ENCODE data around the gene GRAMD1B.

Gene GRAMD1B

GRCh38 chr11:123429913-123430720 lies at the start of gene GRAMD1B:
GRAMD1B (plus strand) TSS chr11:123430269; CDS start chr11:123430793, 524 bp downstream.
- DNase-seq: peak; percentile 67

- DNase-seq: no peak
Measured at GRCh38 chr11:123381149-123381548, 48.9 kb upstream of the GRAMD1B start.

GRCh38 chr11:123381817-123382554 lies 48.1 kb upstream of the GRAMD1B start:
- no peak for DNase-seq

DNA sequence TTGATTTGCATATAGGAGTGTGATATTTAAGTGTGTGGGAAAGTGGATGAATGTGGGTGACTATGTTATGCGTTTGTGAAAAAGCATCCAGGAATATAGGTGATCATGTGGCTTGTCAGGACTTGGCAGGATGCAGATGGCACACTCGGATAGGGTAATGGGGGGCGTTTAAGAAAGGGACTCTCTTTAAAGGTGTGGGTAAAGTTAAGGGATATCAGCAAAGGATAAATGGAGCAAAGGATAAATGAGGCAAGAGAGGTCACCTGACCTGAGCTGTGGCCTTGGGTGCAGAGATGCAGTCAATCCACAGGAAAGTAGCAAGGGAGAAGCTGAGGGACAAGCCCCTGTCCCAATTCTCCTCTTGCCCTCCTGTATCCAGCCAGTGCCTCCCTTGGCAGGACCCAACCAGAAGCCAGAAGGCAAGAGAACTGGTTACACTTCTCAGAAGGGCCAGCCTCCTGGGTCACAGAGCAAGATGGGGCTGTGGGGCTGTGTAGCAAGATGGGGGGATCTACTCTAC lies 47.5 kb upstream of the GRAMD1B start:
- no peak for DNase-seq

GRCh38 chr11:123384116-123384515 lies 46.0 kb upstream of the GRAMD1B start:
- DNase-seq: no peak

- DNase-seq: no peak
Measured at GRCh38 chr11:123386796-123387510, 43.1 kb upstream of the GRAMD1B start.

- no peak for DNase-seq
Measured at GRCh38 chr11:123388640-123389039, 41.4 kb upstream of the GRAMD1B start.

DNA sequence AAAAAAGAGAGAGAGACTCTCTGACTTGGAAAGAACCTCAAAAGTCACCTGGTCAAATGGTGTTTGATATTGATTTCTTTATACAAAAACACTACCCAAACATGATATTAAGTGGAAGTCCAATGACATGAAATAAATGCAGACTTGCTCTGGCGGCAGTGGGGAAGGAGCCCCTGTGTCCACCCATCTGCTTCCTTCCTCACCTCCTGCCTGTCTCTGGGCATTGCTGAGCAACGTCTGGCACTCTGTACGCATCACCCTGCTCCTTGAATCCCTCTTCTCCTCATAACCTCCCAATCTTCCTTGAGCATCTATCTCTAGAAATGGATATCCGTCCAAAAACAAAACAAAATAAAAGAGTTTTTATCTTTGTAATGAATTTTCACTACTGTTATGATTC lies 39.9 kb upstream of the GRAMD1B start:
- DNase-seq: no peak

GRCh38 chr11:123391646-123392348 lies 38.3 kb upstream of the GRAMD1B start:
- DNase-seq: no peak

DNA sequence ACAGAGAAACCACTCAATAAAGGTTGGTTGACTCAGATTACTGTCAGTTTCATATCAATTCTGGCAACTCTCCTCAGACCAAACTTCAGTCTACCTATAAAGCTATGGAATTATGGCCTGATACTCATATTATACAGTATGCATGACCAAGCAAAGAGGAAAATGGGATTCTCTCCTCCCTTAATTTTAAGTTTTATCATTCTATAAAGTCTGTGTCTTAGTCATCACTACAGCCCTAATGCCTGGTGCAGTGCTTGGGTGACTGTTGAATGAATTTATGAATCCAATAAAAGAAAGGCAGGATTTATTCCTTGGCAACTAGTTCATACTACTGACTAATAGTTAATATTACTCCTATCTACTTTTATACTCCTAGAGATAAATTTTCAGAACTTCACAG lies 37.6 kb upstream of the GRAMD1B start:
- DNase-seq: no peak

GRCh38 chr11:123392844-123393243 lies 37.2 kb upstream of the GRAMD1B start:
- no peak for DNase-seq

- no peak for DNase-seq
Measured at GRCh38 chr11:123393312-123393927, 36.6 kb upstream of the GRAMD1B start.

DNA sequence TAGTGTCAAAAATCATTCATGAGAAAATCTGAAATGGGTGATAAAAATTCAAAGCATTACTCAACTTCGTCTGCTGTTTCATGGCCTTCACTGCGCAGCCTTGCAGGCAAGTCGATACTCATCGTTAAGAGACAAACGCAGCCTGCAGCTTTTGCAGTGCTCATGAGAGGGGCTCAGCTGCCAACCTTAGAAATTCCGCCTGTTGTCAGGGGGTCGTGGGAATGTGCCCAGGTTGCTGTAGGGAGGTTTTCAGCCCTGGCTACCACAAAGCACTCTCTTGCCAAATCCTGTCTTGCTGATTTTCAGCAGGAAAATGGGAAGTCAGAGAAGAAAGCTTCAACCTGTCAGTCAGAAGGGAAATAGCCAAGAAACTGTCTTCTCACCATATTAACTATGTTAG lies 25.4 kb upstream of the GRAMD1B start:
- no peak for DNase-seq

- no peak for DNase-seq
Measured at GRCh38 chr11:123405123-123405592, 24.9 kb upstream of the GRAMD1B start.

DNA sequence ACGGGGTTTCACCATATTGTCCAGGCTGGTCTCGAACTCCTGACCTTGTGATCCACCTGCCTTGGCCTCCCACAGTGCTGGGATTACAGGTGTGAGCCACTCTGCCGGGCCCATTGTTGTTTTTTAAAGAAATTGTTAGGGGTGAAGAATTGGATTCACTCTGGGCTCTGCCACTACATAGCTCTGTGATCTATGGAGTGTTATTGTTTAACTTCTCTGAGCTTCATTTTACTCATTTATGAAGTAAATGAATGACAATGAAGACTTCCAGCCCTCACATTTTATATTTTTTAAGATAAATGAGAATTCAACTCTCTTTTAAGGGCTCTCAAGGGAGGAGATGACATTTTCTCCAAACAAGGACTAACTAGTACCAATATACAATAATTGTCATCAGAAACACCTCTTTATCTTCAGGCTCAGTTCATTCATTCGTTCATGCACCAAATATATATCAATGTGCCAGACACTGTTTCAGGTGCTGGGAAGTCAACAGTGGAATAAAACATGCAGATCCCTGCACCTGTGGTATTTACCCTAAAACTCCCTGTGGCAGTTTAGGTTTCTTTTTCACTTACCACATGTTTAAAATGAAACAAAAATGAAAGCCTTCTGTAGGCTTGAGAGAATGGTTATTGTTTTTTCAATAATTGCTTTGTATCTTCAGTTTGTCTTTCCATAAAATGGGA lies 23.5 kb upstream of the GRAMD1B start:
- no peak for DNase-seq

GRCh38 chr11:123407130-123407995 lies 22.7 kb upstream of the GRAMD1B start:
- peak; percentile 57 for DNase-seq

GRCh38 chr11:123407996-123408597 lies 22.0 kb upstream of the GRAMD1B start:
- DNase-seq: no peak

DNA sequence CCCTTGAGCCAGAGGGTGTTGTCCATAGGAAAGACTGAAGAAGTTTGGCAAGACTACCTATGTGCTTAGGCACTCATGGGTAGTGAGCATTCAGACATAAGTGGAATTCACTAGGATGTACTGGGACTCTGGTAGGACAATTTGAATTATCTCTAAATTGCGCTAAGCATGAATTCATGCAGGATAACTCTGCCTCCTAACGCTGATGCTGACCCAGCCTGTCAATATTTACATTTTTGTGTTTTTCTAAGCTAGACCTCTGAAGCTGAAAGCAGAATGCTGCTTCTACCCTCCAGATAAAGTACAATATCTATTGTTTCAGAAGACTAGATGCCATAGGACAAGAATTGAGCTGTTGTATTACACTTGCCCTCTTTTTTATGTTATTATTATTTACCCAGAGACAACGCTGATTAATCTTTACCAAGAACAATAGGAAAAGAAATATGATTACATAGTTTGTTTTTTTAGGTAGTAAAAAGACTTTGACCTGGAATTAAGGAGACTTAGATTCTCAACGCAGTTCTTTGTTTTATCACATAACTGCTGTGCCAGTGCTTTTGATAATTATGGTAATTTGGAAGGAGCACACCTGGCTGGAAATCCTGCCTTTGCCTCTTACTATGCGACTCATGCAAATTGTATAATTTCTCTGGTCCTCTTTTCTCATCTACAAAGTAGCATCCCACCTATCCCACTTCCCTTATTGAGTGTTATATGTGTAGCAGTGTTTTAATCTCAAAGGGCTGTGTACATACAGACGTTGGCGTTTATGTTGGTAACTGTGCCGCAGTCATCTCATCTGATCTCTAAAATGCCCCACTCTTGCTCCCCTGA lies 21.2 kb upstream of the GRAMD1B start:
- no peak for DNase-seq
